Smooth muscle cell (in vitro differentiated cells): ENCODE measurements around the gene RPL3. TPM values are rescaled to one million over a fixed set of nuclear protein-coding genes. Genes with fewer than 3 reads are reported as not detected.
A peak's percentile ranks its signal among the peaks of the same experiment; 100 is the strongest.
"Not testable (repeated sequence)": the region's sequence is repeated elsewhere in the genome, so short reads cannot be mapped to it uniquely, and the experiment has no call there.

Experiments
- DNase-seq: peaks from one replicate; lab custom pipeline; 2025; ENCODE audit not compliant: unreplicated experiment; lab: John Stamatoyannopoulos, UW
- H2AFZ ChIP-seq: fragments of 200-600 bp; sonication (generic); 2 replicates; pipeline ENCODE4 v1.6.0; 2016; ENCODE audit warnings: antibody characterized with exemption, low read depth, mild to moderate bottlenecking
- H3F3A ChIP-seq: fragments of 200-600 bp; sonication (generic); 2 replicates; pipeline ENCODE4 v1.6.0; 2017; ENCODE audit warnings: antibody characterized with exemption, low read depth
- H3K27ac ChIP-seq: fragments of 200-600 bp; sonication (generic); 2 replicates; pipeline ENCODE4 v1.5.1; 2016; ENCODE audit warnings: low read depth, mild to moderate bottlenecking
- H3K27me3 ChIP-seq: fragments of 200-600 bp; sonication (generic); 2 replicates; pipeline ENCODE4 v1.6.1; 2016; ENCODE audit warnings: low read depth, mild to moderate bottlenecking
- H3K36me3 ChIP-seq: fragments of 200-600 bp; sonication (generic); 2 replicates; pipeline ENCODE4 v1.5.1; 2016; ENCODE audit warnings: low read depth
- H3K4me1 ChIP-seq: fragments of 200-600 bp; sonication (generic); 2 replicates; pipeline ENCODE4 v1.5.1; 2016; ENCODE audit warnings: low read depth
- H3K4me2 ChIP-seq: fragments of 200-600 bp; sonication (generic); 2 replicates; pipeline ENCODE4 v1.6.0; 2016; ENCODE audit warnings: mild to moderate bottlenecking
- H3K4me3 ChIP-seq: fragments of 200-600 bp; sonication (generic); 2 replicates; pipeline ENCODE4 v1.5.1; 2016; ENCODE audit warnings: mild to moderate bottlenecking
- H3K79me2 ChIP-seq: fragments of 200-600 bp; sonication (generic); 2 replicates; pipeline ENCODE4 v1.6.0; 2016; ENCODE audit warnings: low read depth, mild to moderate bottlenecking
- H3K9ac ChIP-seq: fragments of 200-600 bp; sonication (generic); 2 replicates; pipeline ENCODE4 v1.6.0; 2016; ENCODE audit warnings: low read depth
- H3K9me3 ChIP-seq: fragments of 200-600 bp; sonication (generic); replicated peaks from 2 replicates; pipeline ENCODE4 v1.5.1; 2016; ENCODE audit warnings: low read depth
- H4K20me1 ChIP-seq: fragments of 200-600 bp; sonication (generic); 2 replicates; pipeline ENCODE4 v1.6.0; 2016; ENCODE audit warnings: low read depth
- CTCF ChIP-seq: fragments of 200-600 bp; sonication (generic); IDR thresholded peaks from 2 replicates; pipeline ENCODE4 v1.5.1; 2017; ENCODE audit warnings: borderline replicate concordance, mild to moderate bottlenecking, antibody characterized with exemption; ENCODE audit not compliant: insufficient read depth, poor library complexity, severe bottlenecking
- WGBS: methylation state at CpG from one replicate; pipeline ENCODE4 v1.1.7; 2016; ENCODE audit warnings: low lambda C conversion rate; 5-methylcytosine and 5-hydroxymethylcytosine counted together
- polyA plus RNA-seq: library from polyadenylated mRNA; unstranded; fragments of >200 nt; fragmentation: Nextera tagmentation; extraction: Ambion mirVana; gene quantifications from 2 replicates; pipeline ENCODE4 v1.2.1, GENCODE V29; 2016
- total RNA-seq: library from RNA; depleted of rRNA; stranded (reverse); fragments of >200 nt; gene quantifications from 2 replicates; pipeline ENCODE4 v1.2.3, GENCODE V29; 2014

Gene RPL3
- total and polyA plus RNA-seq, 2 experiments from 2014 or later, result 717 to 1,022 TPM

DNA sequence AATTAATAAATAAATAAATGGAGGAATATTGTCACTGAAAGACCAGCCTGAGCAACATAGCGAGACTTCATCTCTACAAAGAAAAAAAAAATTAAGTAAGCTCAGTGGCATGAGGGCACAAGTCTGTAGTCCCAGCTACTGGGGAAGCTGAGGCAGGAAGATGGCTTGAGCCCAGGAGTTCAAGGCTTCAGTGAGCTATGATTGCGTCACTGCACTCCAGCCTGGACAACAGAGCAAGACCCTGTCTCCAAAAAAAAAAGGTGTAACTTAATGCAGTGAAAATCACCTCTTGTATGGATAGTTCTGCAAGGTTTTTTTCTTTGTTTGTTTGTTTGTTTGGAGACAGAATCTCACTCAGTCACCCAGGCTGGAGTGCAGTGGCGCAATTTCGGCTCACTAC, 25.8 kb upstream of the RPL3 start:
- no peak for TF ChIP-seq CTCF
- 97% methylated on average over 4 of the region's 4 CpGs for WGBS

GRCh38 chr22:39344046-39344390, 24.6 kb upstream of the RPL3 start:
- H2AFZ ChIP-seq, result no peak overlapping the region
- no peaks in the 10 kb centered on the region for H3K36me3 ChIP-seq
- no peaks in the 10 kb centered on the region for H3K9me3 ChIP-seq
- DNase-seq, result no peak
- WGBS, result 66% methylated on average over 8 of the region's 8 CpGs
- no peaks in the 10 kb centered on the region for H3F3A ChIP-seq
- no peaks in the 10 kb centered on the region for H3K27me3 ChIP-seq
- H3K4me2 ChIP-seq, result no peak overlapping the region
- no peak overlapping the region for H3K27ac ChIP-seq
- no peaks in the 10 kb centered on the region for H3K4me1 ChIP-seq
- H3K9ac ChIP-seq, result no peak overlapping the region
- no peak for TF ChIP-seq CTCF
- no peaks in the 10 kb centered on the region for H3K79me2 ChIP-seq
- H4K20me1 ChIP-seq, result no peaks in the 10 kb centered on the region
- no peak overlapping the region for H3K4me3 ChIP-seq

More for the DNA sequence above, 25.8 kb upstream of the RPL3 start:
- no peaks in the 10 kb centered on the region for H3K36me3 ChIP-seq
- H3K4me3 ChIP-seq, result no peak overlapping the region
- no peaks in the 10 kb centered on the region for H3K79me2 ChIP-seq
- no peaks in the 10 kb centered on the region for H3K9me3 ChIP-seq
- H2AFZ ChIP-seq, result no peak overlapping the region
- no peaks in the 10 kb centered on the region for H4K20me1 ChIP-seq
- no peak overlapping the region for H3K9ac ChIP-seq
- DNase-seq, result no peak
- H3K27me3 ChIP-seq, result no peaks in the 10 kb centered on the region
- no peaks in the 10 kb centered on the region for H3K4me1 ChIP-seq
- no peak overlapping the region for H3K4me2 ChIP-seq
- no peaks in the 10 kb centered on the region for H3F3A ChIP-seq
- H3K27ac ChIP-seq, result no peak overlapping the region

GRCh38 chr22:39343259-39344045, 24.0 kb upstream of the RPL3 start:
- Histone ChIP-seq H3K4me1 (no peaks in the 10 kb centered on the region), H3K27ac (no peak overlapping the region), H4K20me1 (no peaks in the 10 kb centered on the region), H3K4me3 (no peak overlapping the region), H3F3A (no peaks in the 10 kb centered on the region), H3K9ac (no peak overlapping the region), H3K4me2 (no peak overlapping the region), H3K27me3 (no peaks in the 10 kb centered on the region), H2AFZ (no peak overlapping the region), H3K36me3 (no peaks in the 10 kb centered on the region), H3K9me3 (no peaks in the 10 kb centered on the region), H3K79me2 (no peaks in the 10 kb centered on the region)
- peak; percentile 60 for TF ChIP-seq CTCF
- DNase-seq, result no peak
- WGBS, result 40% methylated on average over 15 of the region's 15 CpGs

DNA sequence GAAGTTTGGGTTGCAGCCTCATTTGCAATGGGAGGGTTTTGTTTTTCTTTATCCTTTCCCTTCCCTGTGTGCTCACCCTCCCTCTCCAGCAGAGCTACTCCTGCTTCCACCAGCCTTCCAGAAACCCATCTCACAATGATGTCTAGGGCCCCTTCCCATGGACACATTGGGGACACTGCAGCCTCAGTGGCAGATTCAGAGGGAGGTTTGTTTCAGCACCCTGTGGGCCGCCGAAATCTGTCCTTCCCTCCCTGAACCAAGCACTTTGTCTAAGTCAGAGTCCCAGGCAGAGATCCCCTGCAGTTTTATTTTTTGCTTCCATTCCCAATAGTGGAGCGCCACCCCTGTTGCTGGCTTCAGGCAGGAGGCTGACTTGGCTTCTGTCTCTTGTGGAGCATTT, 21.8 kb upstream of the RPL3 start:
- Histone ChIP-seq H3K27ac (no peak overlapping the region), H3K79me2 (no peaks in the 10 kb centered on the region), H3K27me3 (no peaks in the 10 kb centered on the region), H3K4me1 (no peaks in the 10 kb centered on the region), H3K9ac (no peak overlapping the region), H3F3A (no peaks in the 10 kb centered on the region), H3K36me3 (no peaks in the 10 kb centered on the region), H3K4me2 (no peak overlapping the region), H3K4me3 (no peak overlapping the region), H2AFZ (no peak overlapping the region), H3K9me3 (no peaks in the 10 kb centered on the region), H4K20me1 (no peaks in the 10 kb centered on the region)
- DNase-seq, result no peak
- 88% methylated on average over 3 of the region's 3 CpGs for WGBS
- no peak for TF ChIP-seq CTCF

DNA sequence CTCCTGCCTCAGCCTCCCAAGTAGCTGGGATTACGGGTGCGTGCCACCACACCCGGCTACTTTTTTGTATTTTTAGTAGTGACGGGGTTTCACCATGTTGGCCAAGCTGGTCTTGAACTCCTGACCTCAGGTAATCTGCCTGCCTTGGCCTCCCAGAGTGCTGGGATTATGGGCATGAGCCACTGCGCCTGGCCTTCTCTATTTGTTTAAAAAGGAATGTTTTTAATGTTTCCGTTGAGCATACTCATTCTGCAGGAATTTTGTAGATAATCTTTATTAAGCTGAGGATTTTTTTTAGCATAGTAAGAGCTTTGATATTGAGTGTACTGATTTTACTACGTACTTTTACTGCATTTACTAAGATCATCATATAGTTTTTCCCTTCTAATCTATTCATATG, 20.4 kb upstream of the RPL3 start:
- not testable (repeated sequence) for H3K9ac ChIP-seq, H4K20me1 ChIP-seq, H3K4me1 ChIP-seq, H3K9me3 ChIP-seq, H3F3A ChIP-seq, H3K27me3 ChIP-seq, DNase-seq, H3K4me3 ChIP-seq, H2AFZ ChIP-seq, H3K79me2 ChIP-seq, H3K36me3 ChIP-seq
- peak overlapping the region; percentile 22 for H3K27ac ChIP-seq
- 46% methylated on average over 7 of the region's 7 CpGs for WGBS
- peak overlapping the region; percentile 40 for H3K4me2 ChIP-seq
